ENCODE results near the gene KIAA1328.

DNA sequence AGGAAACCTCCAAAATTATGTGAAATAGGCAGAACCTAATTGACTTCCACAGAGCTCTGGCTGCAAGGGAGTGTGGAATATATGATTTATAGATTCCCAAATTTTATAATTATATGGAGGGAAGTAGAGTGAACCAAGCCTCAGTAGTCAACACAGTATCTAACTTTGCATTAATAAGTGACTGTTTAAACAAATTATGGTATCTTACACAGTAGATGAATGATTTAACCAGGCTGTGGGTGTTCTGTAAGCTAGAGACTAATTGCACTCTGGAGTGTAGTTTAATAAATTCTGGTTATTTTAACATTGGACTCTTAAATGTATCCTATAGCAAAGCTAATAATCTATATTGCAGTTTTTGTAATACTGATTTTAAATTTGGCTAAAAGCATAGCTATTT is 183.5 kb downstream of the KIAA1328 start:
- TF ChIP-seq POLR2A (IDR thresholded peaks at IDR 0.05), result no peak
- TF ChIP-seq, protein P1, sequence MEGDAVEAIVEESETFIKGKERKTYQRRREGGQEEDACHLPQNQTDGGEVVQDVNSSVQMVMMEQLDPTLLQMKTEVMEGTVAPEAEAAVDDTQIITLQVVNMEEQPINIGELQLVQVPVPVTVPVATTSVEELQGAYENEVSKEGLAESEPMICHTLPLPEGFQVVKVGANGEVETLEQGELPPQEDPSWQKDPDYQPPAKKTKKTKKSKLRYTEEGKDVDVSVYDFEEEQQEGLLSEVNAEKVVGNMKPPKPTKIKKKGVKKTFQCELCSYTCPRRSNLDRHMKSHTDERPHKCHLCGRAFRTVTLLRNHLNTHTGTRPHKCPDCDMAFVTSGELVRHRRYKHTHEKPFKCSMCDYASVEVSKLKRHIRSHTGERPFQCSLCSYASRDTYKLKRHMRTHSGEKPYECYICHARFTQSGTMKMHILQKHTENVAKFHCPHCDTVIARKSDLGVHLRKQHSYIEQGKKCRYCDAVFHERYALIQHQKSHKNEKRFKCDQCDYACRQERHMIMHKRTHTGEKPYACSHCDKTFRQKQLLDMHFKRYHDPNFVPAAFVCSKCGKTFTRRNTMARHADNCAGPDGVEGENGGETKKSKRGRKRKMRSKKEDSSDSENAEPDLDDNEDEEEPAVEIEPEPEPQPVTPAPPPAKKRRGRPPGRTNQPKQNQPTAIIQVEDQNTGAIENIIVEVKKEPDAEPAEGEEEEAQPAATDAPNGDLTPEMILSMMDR (IDR thresholded peaks at IDR 0.05), result no peak
